H9 (cell line): ENCODE results near the gene TMEM17. TPM values are rescaled to one million over a fixed set of nuclear protein-coding genes. Genes with fewer than 3 reads are reported as not detected.

Source experiments
- DNase-seq: peaks from one replicate; pipeline ENCODE4 v3.0.0-alpha.2; 2017
- H2AFZ ChIP-seq: one replicate; pipeline ENCODE4 v1.6.1; 2013; ENCODE audit warnings: mild to moderate bottlenecking, low read length, control low read depth, moderate library complexity
- H2AK5ac ChIP-seq: 2 replicates; pipeline ENCODE4 v1.6.1; 2013; ENCODE audit warnings: low read length, control low read depth, mixed read lengths; ENCODE audit not compliant: insufficient read length
- H2BK120ac ChIP-seq: one replicate; pipeline ENCODE4 v1.6.1; 2013; ENCODE audit warnings: low read depth, mild to moderate bottlenecking, low read length, control low read depth, inconsistent platforms; ENCODE audit not compliant: poor library complexity, severe bottlenecking
- H2BK12ac ChIP-seq: 2 replicates; pipeline ENCODE4 v1.6.1; 2013; ENCODE audit warnings: low read length, control low read depth, mixed read lengths, low read depth; ENCODE audit not compliant: insufficient read length
- H2BK15ac ChIP-seq: 2 replicates; pipeline ENCODE4 v1.6.1; 2013; ENCODE audit warnings: low read depth, low read length, control low read depth
- H2BK20ac ChIP-seq: one replicate; pipeline ENCODE4 v1.6.1; 2013; ENCODE audit warnings: low read depth, mild to moderate bottlenecking, low read length, control low read depth, inconsistent platforms; ENCODE audit not compliant: poor library complexity, severe bottlenecking
- H2BK5ac ChIP-seq: 2 replicates; pipeline ENCODE4 v1.6.1; 2013; ENCODE audit warnings: low read length, control low read depth, mixed read lengths; ENCODE audit not compliant: insufficient read length
- H3K14ac ChIP-seq: 2 replicates; pipeline ENCODE4 v1.6.1; 2013; ENCODE audit warnings: low read length, control low read depth; ENCODE audit not compliant: insufficient read depth
- H3K18ac ChIP-seq: 2 replicates; pipeline ENCODE4 v1.6.1; 2013; ENCODE audit warnings: low read depth, mild to moderate bottlenecking, mixed read lengths, low read length, control low read depth; ENCODE audit not compliant: insufficient read length
- H3K23ac ChIP-seq: 2 replicates; pipeline ENCODE4 v1.6.1; 2013; ENCODE audit warnings: low read length, control low read depth, mixed read lengths, low read depth; ENCODE audit not compliant: insufficient read length
- H3K23me2 ChIP-seq: 2 replicates; pipeline ENCODE4 v1.6.1; 2013; ENCODE audit warnings: low read depth, mild to moderate bottlenecking, mixed read lengths, low read length, control low read depth; ENCODE audit not compliant: insufficient read length, poor library complexity, severe bottlenecking
- H3K27ac ChIP-seq: 2 replicates; pipeline ENCODE4 v1.5.1; 2013; ENCODE audit warnings: low read length, control low read depth, mixed read lengths, low read depth; ENCODE audit not compliant: insufficient read length
- H3K27me3 ChIP-seq: 2 replicates; pipeline ENCODE4 v1.6.1; 2013; ENCODE audit warnings: low read length, control low read depth, inconsistent platforms; ENCODE audit not compliant: insufficient read depth
- H3K4ac ChIP-seq: 2 replicates; pipeline ENCODE4 v1.6.1; 2013; ENCODE audit warnings: low read depth, mild to moderate bottlenecking, control low read depth, inconsistent platforms, low read length, moderate library complexity
- H3K4me1 ChIP-seq: 2 replicates; pipeline ENCODE4 v1.6.1; 2013; ENCODE audit warnings: low read length, control low read depth, inconsistent platforms; ENCODE audit not compliant: insufficient read depth
- H3K4me2 ChIP-seq: 2 replicates; pipeline ENCODE4 v1.6.1; 2013; ENCODE audit warnings: low read length, control low read depth, mixed read lengths; ENCODE audit not compliant: insufficient read length, insufficient read depth
- H3K56ac ChIP-seq: 2 replicates; pipeline ENCODE4 v1.6.1; 2013; ENCODE audit warnings: low read depth, mild to moderate bottlenecking, mixed read lengths, low read length, control low read depth; ENCODE audit not compliant: insufficient read length
- H3K79me1 ChIP-seq: 2 replicates; pipeline ENCODE4 v1.6.1; 2013; ENCODE audit warnings: low read depth, mild to moderate bottlenecking, moderate library complexity, low read length, control low read depth, inconsistent platforms; ENCODE audit not compliant: insufficient read depth, poor library complexity, severe bottlenecking
- H3K79me2 ChIP-seq: 2 replicates; pipeline ENCODE4 v1.6.1; 2013; ENCODE audit warnings: low read length, control low read depth, inconsistent platforms; ENCODE audit not compliant: insufficient read depth
- H3K9ac ChIP-seq: 2 replicates; pipeline ENCODE4 v1.6.1; 2013; ENCODE audit warnings: low read length, control low read depth, mixed read lengths; ENCODE audit not compliant: insufficient read length; ENCODE audit errors: extremely low read depth
- H3K9me3 ChIP-seq: one replicate; pipeline ENCODE4 v1.6.1; 2013; ENCODE audit warnings: low read depth, low read length, inconsistent platforms; ENCODE audit not compliant: control insufficient read depth
- H3T11ph ChIP-seq: one replicate; pipeline ENCODE4 v1.6.1; 2013; ENCODE audit warnings: mild to moderate bottlenecking, low read length, control low read depth, inconsistent platforms
- H4K20me1 ChIP-seq: one replicate; pipeline ENCODE4 v1.6.1; 2013; ENCODE audit not compliant: control insufficient read depth, insufficient read length, insufficient read depth
- H4K5ac ChIP-seq: 2 replicates; pipeline ENCODE4 v1.6.1; 2013; ENCODE audit warnings: low read depth, mild to moderate bottlenecking, mixed read lengths, low read length, control low read depth; ENCODE audit not compliant: insufficient read length
- H4K8ac ChIP-seq: replicated peaks from 2 replicates; pipeline ENCODE4 v1.6.1; 2013; ENCODE audit warnings: low read length, control low read depth, mixed read lengths, low read depth; ENCODE audit not compliant: insufficient read length
- H4K91ac ChIP-seq: 2 replicates; pipeline ENCODE4 v1.6.1; 2013; ENCODE audit warnings: low read depth, mild to moderate bottlenecking, moderate library complexity, mixed read lengths, low read length, control low read depth; ENCODE audit not compliant: insufficient read length
- H3K27ac Mint-ChIP-seq, 3 experiments: 2 replicates in 2 of 3; 3 replicates in 1 of 3; pipeline ENCODE4 v1.8.0; 2020 to 2021; ENCODE audit warnings: mixed read lengths in 3 of 3, mild to moderate bottlenecking in 1 of 3, moderate library complexity in 1 of 3
- H3K27me3 Mint-ChIP-seq: 2 replicates; pipeline ENCODE4 v1.8.0; 2021; ENCODE audit warnings: low read depth, mild to moderate bottlenecking, moderate library complexity, mixed read lengths
- H3K36me3 Mint-ChIP-seq, 3 experiments: 2 replicates in 2 of 3; 3 replicates in 1 of 3; pipeline ENCODE4 v1.8.0; 2020 to 2021; ENCODE audit warnings: low read depth in 3 of 3, mixed read lengths in 3 of 3; ENCODE audit not compliant: insufficient read depth in 1 of 3
- H3K4me1 Mint-ChIP-seq, 2 experiments: 2 replicates each; pipeline ENCODE4 v1.8.0; 2020; ENCODE audit warnings: mixed read lengths in 2 of 2
- H3K4me3 Mint-ChIP-seq, 2 experiments: 2 replicates in 1 of 2; 3 replicates in 1 of 2; pipeline ENCODE4 v1.8.0; 2020 to 2021; ENCODE audit warnings: mild to moderate bottlenecking in 2 of 2, mixed read lengths in 2 of 2, moderate library complexity in 1 of 2
- H3K9me3 Mint-ChIP-seq, 2 experiments: 2 replicates in 1 of 2; 3 replicates in 1 of 2; pipeline ENCODE4 v1.8.0; 2020; ENCODE audit warnings: mild to moderate bottlenecking in 2 of 2, mixed read lengths in 2 of 2, moderate library complexity in 1 of 2
- WGBS: extraction: QIAGEN DNeasy Blood & Tissue Kit; methylation state at CpG from one replicate; pipeline ENCODE4 v1.1.7; 2013; ENCODE audit warnings: missing lambda C conversion rate, low lambda C conversion rate, mixed read lengths; ENCODE audit not compliant: insufficient read length; ENCODE audit errors: extremely low coverage; 5-methylcytosine and 5-hydroxymethylcytosine counted together
- total RNA-seq: library from RNA; stranded (reverse); gene quantifications from 2 replicates; pipeline ENCODE4 v1.2.1, GENCODE V29; 2021
- TF ChIP-seq, protein P1 (sequence below): fragments of 200-600 bp; sonication (generic); conservative IDR thresholded peaks from 3 replicates; pipeline ENCODE4 v1.8.0; 2021; ENCODE audit warnings: antibody characterized with exemption, mild to moderate bottlenecking

The TMEM17 gene
- total RNA-seq, 1 experiment from 2014 or later, result 1.3 TPM

DNA sequence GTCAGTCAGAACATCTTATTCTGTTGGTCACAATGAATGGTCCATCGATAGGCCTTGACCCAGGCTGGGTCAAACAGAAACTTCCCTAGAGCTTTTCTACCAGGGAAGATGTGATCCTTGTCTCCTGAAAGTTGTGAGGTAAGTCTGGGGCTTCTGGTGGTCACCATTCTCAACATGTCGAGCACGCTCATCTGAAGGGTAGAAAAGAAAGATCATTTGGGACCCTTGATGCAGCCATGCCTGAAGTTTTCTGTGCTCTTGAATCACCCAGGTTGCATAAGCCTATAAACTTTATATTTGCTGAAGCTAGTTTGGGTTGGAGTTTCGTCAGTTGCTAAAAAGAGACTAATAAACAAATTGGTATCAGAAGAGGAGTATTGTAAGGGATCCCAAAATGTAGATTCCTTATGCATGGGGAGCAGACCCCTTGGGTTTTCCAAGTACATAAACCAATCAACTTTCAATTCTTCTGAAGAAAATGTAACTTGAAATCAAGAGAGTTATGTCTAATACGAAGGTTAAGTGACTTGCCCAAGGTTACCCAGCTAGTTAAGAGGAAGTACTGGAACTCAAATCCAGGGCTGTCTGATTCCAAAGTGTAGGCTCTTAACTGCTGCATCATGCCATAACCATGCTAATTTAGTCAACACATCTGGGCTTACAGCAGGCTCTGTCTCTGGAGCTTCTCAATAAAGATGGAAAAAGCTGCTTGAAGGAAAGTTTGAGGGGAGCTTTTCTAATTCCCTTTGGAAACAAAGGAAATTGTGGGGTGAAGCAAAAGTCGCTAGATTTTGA is 23.2 kb downstream of the TMEM17 start:
- H3K9me3 ChIP-seq, result no peaks in the 10 kb centered on the region
- no peak overlapping the region for H3K4ac ChIP-seq
- H4K5ac ChIP-seq, result no peak overlapping the region
- Mint-ChIP-seq H3K36me3 (peaks cover 0 to 2% (median 0%) of the 10 kb centered on the region in 3 experiments; a peak in 2 of 7 replicates), H3K4me3 (no peak overlapping the region), H3K9me3 (no peaks in the 10 kb centered on the region), H3K27me3 (no peaks in the 10 kb centered on the region), H3K27ac (peak overlapping the region; percentile 19 to 90 (median 46); a peak in 4 of 7 replicates), H3K4me1 (peaks cover 22 to 38% of the 10 kb centered on the region in 2 experiments)
- H4K20me1 ChIP-seq, result no peaks in the 10 kb centered on the region
- no peak overlapping the region for H3K4me2 ChIP-seq
- no peak overlapping the region for H2BK12ac ChIP-seq
- no peak overlapping the region for H2AK5ac ChIP-seq
- no peaks in the 10 kb centered on the region for H3K79me2 ChIP-seq
- no peaks in the 10 kb centered on the region for H3K27me3 ChIP-seq
- H4K91ac ChIP-seq, result no peak overlapping the region
- H3T11ph ChIP-seq, result no peak overlapping the region
- no peaks in the 10 kb centered on the region for H3K79me1 ChIP-seq
- H3K4me1 ChIP-seq, result peaks cover 4% of the 10 kb centered on the region; the same call in 1 of the 2 replicates
- H3K23ac ChIP-seq, result no peak overlapping the region
- no CpG with 5 or more reads among the region's 6 CpGs for WGBS
- H3K18ac ChIP-seq, result no peak overlapping the region
- no peak overlapping the region for H3K9ac ChIP-seq
- H2BK120ac ChIP-seq, result no peak overlapping the region
- no peak for DNase-seq
- H4K8ac ChIP-seq, result no peak overlapping the region
- no peak overlapping the region for H2AFZ ChIP-seq
- TF ChIP-seq, protein P1, sequence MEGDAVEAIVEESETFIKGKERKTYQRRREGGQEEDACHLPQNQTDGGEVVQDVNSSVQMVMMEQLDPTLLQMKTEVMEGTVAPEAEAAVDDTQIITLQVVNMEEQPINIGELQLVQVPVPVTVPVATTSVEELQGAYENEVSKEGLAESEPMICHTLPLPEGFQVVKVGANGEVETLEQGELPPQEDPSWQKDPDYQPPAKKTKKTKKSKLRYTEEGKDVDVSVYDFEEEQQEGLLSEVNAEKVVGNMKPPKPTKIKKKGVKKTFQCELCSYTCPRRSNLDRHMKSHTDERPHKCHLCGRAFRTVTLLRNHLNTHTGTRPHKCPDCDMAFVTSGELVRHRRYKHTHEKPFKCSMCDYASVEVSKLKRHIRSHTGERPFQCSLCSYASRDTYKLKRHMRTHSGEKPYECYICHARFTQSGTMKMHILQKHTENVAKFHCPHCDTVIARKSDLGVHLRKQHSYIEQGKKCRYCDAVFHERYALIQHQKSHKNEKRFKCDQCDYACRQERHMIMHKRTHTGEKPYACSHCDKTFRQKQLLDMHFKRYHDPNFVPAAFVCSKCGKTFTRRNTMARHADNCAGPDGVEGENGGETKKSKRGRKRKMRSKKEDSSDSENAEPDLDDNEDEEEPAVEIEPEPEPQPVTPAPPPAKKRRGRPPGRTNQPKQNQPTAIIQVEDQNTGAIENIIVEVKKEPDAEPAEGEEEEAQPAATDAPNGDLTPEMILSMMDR, result no peak
- H3K27ac ChIP-seq, result no peak overlapping the region
- no peaks in the 10 kb centered on the region for H3K23me2 ChIP-seq
- no peak overlapping the region for H2BK15ac ChIP-seq
- H2BK5ac ChIP-seq, result no peak overlapping the region
- H3K56ac ChIP-seq, result no peak overlapping the region
- no peak overlapping the region for H3K14ac ChIP-seq
- H2BK20ac ChIP-seq, result no peak overlapping the region
